Measurements from ENCODE around the gene DOCK4.

Gene DOCK4

DNA sequence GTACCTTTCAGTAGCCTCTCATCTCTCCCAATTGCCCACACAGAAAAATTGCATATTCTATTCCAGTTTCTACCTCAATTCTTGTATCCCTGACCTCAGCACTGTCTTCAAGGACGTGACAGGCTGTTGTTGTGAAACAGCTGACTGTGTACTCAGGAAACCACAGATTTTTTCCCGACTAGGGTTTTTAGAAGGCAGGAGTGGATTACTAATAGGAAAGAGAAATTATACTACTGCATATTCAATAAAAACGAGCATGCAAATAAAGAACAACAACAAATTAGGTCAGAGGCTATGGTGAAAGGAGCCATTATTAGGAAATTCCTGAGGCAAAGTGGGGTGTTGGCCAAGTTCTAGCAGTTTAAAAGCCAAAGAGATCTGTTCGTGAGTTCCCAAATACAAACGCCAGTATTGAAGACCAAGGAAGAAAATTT is 93.4 kb downstream of the DOCK4 start:
- TF ChIP-seq, protein P1, sequence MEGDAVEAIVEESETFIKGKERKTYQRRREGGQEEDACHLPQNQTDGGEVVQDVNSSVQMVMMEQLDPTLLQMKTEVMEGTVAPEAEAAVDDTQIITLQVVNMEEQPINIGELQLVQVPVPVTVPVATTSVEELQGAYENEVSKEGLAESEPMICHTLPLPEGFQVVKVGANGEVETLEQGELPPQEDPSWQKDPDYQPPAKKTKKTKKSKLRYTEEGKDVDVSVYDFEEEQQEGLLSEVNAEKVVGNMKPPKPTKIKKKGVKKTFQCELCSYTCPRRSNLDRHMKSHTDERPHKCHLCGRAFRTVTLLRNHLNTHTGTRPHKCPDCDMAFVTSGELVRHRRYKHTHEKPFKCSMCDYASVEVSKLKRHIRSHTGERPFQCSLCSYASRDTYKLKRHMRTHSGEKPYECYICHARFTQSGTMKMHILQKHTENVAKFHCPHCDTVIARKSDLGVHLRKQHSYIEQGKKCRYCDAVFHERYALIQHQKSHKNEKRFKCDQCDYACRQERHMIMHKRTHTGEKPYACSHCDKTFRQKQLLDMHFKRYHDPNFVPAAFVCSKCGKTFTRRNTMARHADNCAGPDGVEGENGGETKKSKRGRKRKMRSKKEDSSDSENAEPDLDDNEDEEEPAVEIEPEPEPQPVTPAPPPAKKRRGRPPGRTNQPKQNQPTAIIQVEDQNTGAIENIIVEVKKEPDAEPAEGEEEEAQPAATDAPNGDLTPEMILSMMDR (IDR thresholded peaks at IDR 0.05; ENCODE audit: unreplicated experiment in 3 of 3), result no peak
- H3K27ac Mint-ChIP-seq, result no peak overlapping the region
- no peak overlapping the region for H3K4me3 Mint-ChIP-seq
- no peaks in the 10 kb centered on the region for H3K27me3 Mint-ChIP-seq (ENCODE audit: low read depth)
- H3K9me3 Mint-ChIP-seq, result no peaks in the 10 kb centered on the region
- no peaks in the 10 kb centered on the region for H3K36me3 Mint-ChIP-seq (ENCODE audit: low read depth)
- no peaks in the 10 kb centered on the region for H3K4me1 Mint-ChIP-seq

DNA sequence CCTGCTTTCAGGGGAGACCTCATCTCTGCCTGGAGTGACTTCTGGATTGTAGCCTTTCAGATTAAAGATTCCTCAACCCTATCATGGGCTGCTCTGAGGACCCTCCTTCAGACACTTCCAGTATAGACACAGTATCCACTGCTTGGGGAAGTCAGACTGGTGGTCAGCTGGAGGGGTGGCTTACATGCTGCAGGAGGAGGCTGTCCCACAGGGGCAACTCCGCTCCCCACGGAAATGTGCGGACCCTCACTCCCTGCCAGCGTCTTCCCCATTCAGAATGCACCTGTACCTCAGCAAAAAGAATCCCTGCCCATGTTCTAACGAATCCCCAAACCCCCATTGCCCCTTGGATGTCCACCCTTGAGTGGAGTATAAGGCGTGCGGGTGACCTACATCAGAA is 95.5 kb downstream of the DOCK4 start:
- no peaks in the 10 kb centered on the region for H3K36me3 Mint-ChIP-seq (ENCODE audit: low read depth)
- H3K27me3 Mint-ChIP-seq (ENCODE audit: low read depth), result no peaks in the 10 kb centered on the region
- TF ChIP-seq, protein P1 (IDR thresholded peaks at IDR 0.05; ENCODE audit: unreplicated experiment in 3 of 3), result no peak
- H3K9me3 Mint-ChIP-seq, result no peaks in the 10 kb centered on the region
- H3K4me1 Mint-ChIP-seq, result no peaks in the 10 kb centered on the region
- H3K27ac Mint-ChIP-seq, result no peak overlapping the region
- H3K4me3 Mint-ChIP-seq, result no peak overlapping the region

DNA sequence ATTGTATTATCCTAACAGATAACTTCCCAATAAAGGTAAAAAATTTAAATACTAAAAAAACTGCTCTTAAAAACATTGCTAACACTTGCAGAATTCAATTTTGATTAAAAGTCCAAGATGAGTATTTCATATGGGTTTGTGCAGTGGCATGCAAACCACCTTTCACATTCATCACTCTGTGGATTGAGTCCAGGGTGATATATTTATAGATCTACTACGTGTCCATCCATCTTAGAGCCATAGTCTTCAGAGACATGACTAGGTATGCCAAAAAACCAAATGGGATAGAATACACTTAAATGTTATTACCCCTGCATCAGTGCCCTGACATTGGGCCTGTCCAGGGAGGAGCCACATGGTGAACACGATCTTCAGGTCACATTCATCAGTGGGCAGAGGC is 96.0 kb downstream of the DOCK4 start:
- Mint-ChIP-seq H3K9me3 (no peaks in the 10 kb centered on the region), H3K27ac (no peak overlapping the region), H3K27me3 (ENCODE audit: low read depth) (no peaks in the 10 kb centered on the region), H3K4me3 (no peak overlapping the region), H3K4me1 (no peaks in the 10 kb centered on the region), H3K36me3 (ENCODE audit: low read depth) (no peaks in the 10 kb centered on the region)
- TF ChIP-seq, protein P1 (IDR thresholded peaks at IDR 0.05; ENCODE audit: unreplicated experiment in 3 of 3), result no peak

DNA sequence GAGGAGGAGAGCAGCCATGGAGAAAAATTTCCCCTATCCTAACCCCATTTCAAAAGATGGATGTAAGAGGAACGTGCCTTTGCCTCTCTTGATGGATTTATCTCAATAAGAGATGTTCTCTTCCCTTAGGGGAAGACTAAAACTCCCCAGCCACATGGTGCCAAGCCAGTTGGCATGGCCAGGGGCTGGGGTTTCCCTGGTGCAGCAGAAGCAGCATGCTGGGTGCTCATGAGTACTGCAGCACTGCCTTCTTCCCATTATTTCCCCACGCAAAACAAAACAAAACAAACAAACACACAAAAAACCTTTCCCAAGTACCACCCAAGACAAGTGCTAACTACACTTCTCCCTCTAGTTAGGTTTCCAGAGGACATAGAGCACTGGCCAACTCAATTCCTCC is 97.2 kb downstream of the DOCK4 start:
- no peak overlapping the region for H3K27ac Mint-ChIP-seq
- TF ChIP-seq, protein P1 (IDR thresholded peaks at IDR 0.05; ENCODE audit: unreplicated experiment in 3 of 3), result no peak
- H3K4me1 Mint-ChIP-seq, result no peaks in the 10 kb centered on the region
- no peaks in the 10 kb centered on the region for H3K27me3 Mint-ChIP-seq (ENCODE audit: low read depth)
- no peaks in the 10 kb centered on the region for H3K36me3 Mint-ChIP-seq (ENCODE audit: low read depth)
- no peak overlapping the region for H3K4me3 Mint-ChIP-seq
- no peaks in the 10 kb centered on the region for H3K9me3 Mint-ChIP-seq

DNA sequence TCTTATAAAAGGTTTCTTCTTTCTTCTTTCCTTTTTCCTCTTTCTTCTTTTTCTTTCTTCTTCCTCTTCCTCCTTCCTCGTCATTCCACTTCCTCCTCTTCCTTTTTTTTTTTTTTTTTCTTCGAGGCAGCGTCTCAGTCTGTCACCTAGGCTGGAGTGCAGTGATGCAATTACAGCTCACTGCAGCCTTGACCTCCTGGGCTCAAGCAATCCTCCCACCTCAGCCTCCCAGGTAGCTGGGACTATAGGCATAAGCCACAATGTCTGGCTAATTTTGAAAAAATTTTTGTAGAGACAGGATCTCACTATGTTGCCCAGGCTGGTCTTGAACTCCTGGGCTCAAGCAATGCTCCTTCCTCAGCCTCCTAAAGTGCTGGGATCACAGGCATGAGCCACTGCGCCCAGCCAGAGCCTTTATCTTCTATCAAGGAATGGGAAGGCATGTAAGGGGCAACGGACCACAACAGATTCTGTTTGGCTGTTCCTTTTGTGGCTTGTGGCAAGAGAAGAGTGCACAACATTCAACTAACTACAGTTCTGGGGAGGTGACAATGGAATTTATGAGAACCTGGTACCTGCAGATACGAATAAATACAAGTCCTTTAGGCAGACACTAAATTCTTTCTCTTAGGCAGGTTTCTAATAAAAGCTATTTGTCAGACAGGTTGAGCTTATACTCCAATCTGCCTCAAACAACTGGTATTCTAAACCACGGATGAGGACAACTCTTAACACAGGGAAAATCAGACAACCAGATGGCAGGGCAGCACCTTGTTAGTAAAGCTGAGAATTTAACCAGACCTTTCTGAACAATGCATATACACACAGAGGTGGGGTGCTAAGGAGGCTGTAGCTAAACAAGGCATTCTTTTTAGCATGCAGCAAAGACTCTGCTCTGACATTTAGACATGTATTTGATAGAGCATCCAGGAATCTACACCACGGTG is 100.3 kb downstream of the DOCK4 start:
- TF ChIP-seq, protein P1 (IDR thresholded peaks at IDR 0.05; ENCODE audit: unreplicated experiment in 3 of 3), result no peak
- Mint-ChIP-seq H3K4me3 (no peak overlapping the region), H3K9me3 (no peaks in the 10 kb centered on the region), H3K36me3 (ENCODE audit: low read depth) (no peaks in the 10 kb centered on the region), H3K27me3 (ENCODE audit: low read depth) (no peaks in the 10 kb centered on the region), H3K27ac (no peak overlapping the region), H3K4me1 (no peaks in the 10 kb centered on the region)

DNA sequence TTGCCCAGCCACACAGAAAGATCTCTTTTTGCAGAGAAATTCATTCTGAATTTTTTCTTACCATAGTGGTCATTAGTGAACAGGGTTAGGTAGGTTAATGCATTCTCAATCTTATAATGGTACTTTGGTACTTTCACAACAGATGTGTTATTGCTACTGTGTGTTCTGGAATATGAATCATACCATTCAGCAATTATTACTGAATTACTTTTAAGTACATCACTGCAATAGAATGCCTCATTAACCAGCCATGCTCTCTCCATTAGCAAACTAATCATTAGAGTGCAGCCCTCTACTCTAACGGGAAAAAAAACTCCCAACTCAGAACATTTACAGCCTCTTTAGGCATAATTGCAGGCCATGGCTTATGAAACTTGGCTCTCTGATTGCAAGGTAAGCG is 102.1 kb downstream of the DOCK4 start:
- Mint-ChIP-seq H3K9me3 (no peaks in the 10 kb centered on the region), H3K4me3 (no peak overlapping the region), H3K27me3 (ENCODE audit: low read depth) (no peaks in the 10 kb centered on the region), H3K4me1 (no peaks in the 10 kb centered on the region), H3K36me3 (ENCODE audit: low read depth) (no peaks in the 10 kb centered on the region), H3K27ac (no peak overlapping the region)
- TF ChIP-seq, protein P1 (IDR thresholded peaks at IDR 0.05; ENCODE audit: unreplicated experiment in 3 of 3), result no peak
